HG02610 (cell line): Measurements from ENCODE around the gene IGF1R.

Experiments
- ATAC-seq: cut with Tn5 transposase; IDR thresholded peaks from one replicate; pipeline ENCODE4 v1.9.1; 2021; ENCODE audit warnings: mild to moderate bottlenecking, moderate library complexity; ENCODE audit not compliant: unreplicated experiment

Gene IGF1R

GRCh38 chr15:98743177-98743576, 94.8 kb downstream of the IGF1R start:
- no peak for ATAC-seq

GRCh38 chr15:98744506-98744905, 96.2 kb downstream of the IGF1R start:
- no peak for ATAC-seq

- ATAC-seq = no peak
Measured at GRCh38 chr15:98745179-98745578, 96.8 kb downstream of the IGF1R start.

- no peak for ATAC-seq
Measured at GRCh38 chr15:98745650-98746374, 97.5 kb downstream of the IGF1R start.

GRCh38 chr15:98746375-98747155, 98.2 kb downstream of the IGF1R start:
- ATAC-seq = no peak

- no peak for ATAC-seq
Measured at GRCh38 chr15:98751767-98752166, 103.4 kb downstream of the IGF1R start.

GRCh38 chr15:98753726-98754656, 105.7 kb downstream of the IGF1R start:
- no peak for ATAC-seq

- no peak for ATAC-seq
Measured at GRCh38 chr15:98754657-98755022, 106.3 kb downstream of the IGF1R start.

- no peak for ATAC-seq
Measured at GRCh38 chr15:98755138-98755537, 106.8 kb downstream of the IGF1R start.

GRCh38 chr15:98755781-98756180, 107.4 kb downstream of the IGF1R start:
- no peak for ATAC-seq

GRCh38 chr15:98758224-98758623, 109.9 kb downstream of the IGF1R start:
- no peak for ATAC-seq

- ATAC-seq = no peak
Measured at GRCh38 chr15:98759277-98759676, 110.9 kb downstream of the IGF1R start.

- no peak for ATAC-seq
Measured at GRCh38 chr15:98760112-98760826, 111.9 kb downstream of the IGF1R start.

GRCh38 chr15:98760975-98761374, 112.6 kb downstream of the IGF1R start:
- no peak for ATAC-seq

- no peak for ATAC-seq
Measured at GRCh38 chr15:98763179-98763578, 114.8 kb downstream of the IGF1R start.

- no peak for ATAC-seq
Measured at GRCh38 chr15:98764291-98764690, 116.0 kb downstream of the IGF1R start.

- no peak for ATAC-seq
Measured at GRCh38 chr15:98765610-98766009, 117.3 kb downstream of the IGF1R start.

- ATAC-seq = no peak
Measured at GRCh38 chr15:98767692-98768091, 119.4 kb downstream of the IGF1R start.

- ATAC-seq = no peak
Measured at GRCh38 chr15:98769867-98770266, 121.5 kb downstream of the IGF1R start.

GRCh38 chr15:98770984-98771383, 122.6 kb downstream of the IGF1R start:
- no peak for ATAC-seq

- no peak for ATAC-seq
Measured at GRCh38 chr15:98771541-98771940, 123.2 kb downstream of the IGF1R start.
